ENCODE data around the gene SLAMF9. TPM values are rescaled to one million over a fixed set of nuclear protein-coding genes. Genes with fewer than 3 reads are reported as not detected.

The SLAMF9 gene
- total and polyA plus RNA-seq, 2 donors (not counting 3 experiments of a cell fraction or from before 2014, with no cell fraction given): not detected

DNA sequence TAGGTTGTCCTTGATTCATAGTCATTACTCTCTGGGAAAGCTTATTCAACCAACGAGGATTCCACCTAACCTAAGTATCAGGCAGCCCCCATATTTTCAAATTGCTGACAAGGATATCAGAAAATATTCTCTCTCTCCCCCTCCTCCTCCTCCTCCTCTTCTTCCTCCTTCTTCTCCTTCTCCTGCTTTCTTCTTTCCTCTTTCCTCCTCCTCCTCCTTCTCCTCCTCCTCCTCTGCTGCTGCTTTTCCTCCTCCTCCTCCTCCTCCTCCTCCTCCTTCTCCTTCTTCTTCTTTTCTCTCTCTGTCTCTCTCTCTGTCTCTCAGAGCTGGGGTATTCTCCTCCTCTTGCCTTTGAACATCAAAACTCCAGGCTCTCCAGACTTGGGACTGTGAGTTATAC lies 6.1 kb downstream of the SLAMF9 start:
- ChIA-PET CTCF (interaction anchor here (1.3 kb wide), 1 partner anchor 60 kb away, joined by 5 read pairs; no protein-coding TSS in a partner anchor), POLR2A (no interaction called here)
- no peak overlapping the region for H3K4me3 ChIP-seq (replicated peaks in 1 of 3; ENCODE audit: insufficient read depth in 1 of 3, low read depth in 1 of 3, low read length in 3 of 3)
- no peak overlapping the region for H3K4me2 ChIP-seq (ENCODE audit: insufficient read depth, low read length)
- no peaks in the 10 kb centered on the region for H4K20me1 ChIP-seq (replicated peaks; ENCODE audit: control insufficient read depth, extremely low read depth, insufficient read depth, low read length)
- no peaks in the 10 kb centered on the region for H3K79me2 ChIP-seq (ENCODE audit: control insufficient read depth, insufficient read depth, low read length)
- no peaks in the 10 kb centered on the region for H3K9me3 ChIP-seq (replicated peaks; ENCODE audit: control insufficient read depth, insufficient read depth, low read length)
- TF ChIP-seq POLR2AphosphoS5 (IDR thresholded peaks at IDR 0.05; ENCODE audit: insufficient read depth, low read depth, low read length): no peak
- DNase-seq (ENCODE audit: low read depth, low spot score) (no peak), FAIRE-seq (no peak)
- H3K27ac ChIP-seq (ENCODE audit: insufficient read depth, low read depth, low read length): no peak overlapping the region
- intact Hi-C loops (cut with micrococcal nuclease) (no loop called here), dilution Hi-C loops (cut with MboI; ENCODE audit: extremely low pct_ligation_motif_present, low sequenced_read_pairs) (no loop called here)
- no peak overlapping the region for H2AFZ ChIP-seq (ENCODE audit: low read depth, low read length)
- H3K4me1 ChIP-seq (ENCODE audit: control insufficient read depth, extremely low read depth, insufficient read depth, low read length): peaks cover 5% of the 10 kb centered on the region
- peaks cover 34 to 47% of the 10 kb centered on the region in 2 experiments for H3K27me3 ChIP-seq (ENCODE audit: control insufficient read depth in 2 of 2, insufficient read depth in 2 of 2, low read length in 2 of 2)
- H3K9ac ChIP-seq (replicated peaks; ENCODE audit: extremely low read depth, insufficient read depth, low read length): no peak overlapping the region
- no peaks in the 10 kb centered on the region for H3K9me1 ChIP-seq (replicated peaks; ENCODE audit: control insufficient read depth, extremely low read depth, insufficient read depth, low read length)
- H3K36me3 ChIP-seq (ENCODE audit: control insufficient read depth in 2 of 2, extremely low read depth in 1 of 2, insufficient read depth in 2 of 2, low read length in 2 of 2): no peaks in the 10 kb centered on the region
- no TSS peak for BruUV-seq (replicated peaks)

GRCh38 chr1:159946242-159947187 lies 7.5 kb downstream of the SLAMF9 start:
- no TSS peak for BruUV-seq (replicated peaks)
- Histone ChIP-seq H3K9me3 (replicated peaks; ENCODE audit: control insufficient read depth, insufficient read depth, low read length) (no peaks in the 10 kb centered on the region), H3K27me3 (ENCODE audit: control insufficient read depth in 2 of 2, insufficient read depth in 2 of 2, low read length in 2 of 2) (peaks cover 28 to 38% of the 10 kb centered on the region in 2 experiments), H3K4me1 (ENCODE audit: control insufficient read depth, extremely low read depth, insufficient read depth, low read length) (peaks cover 5% of the 10 kb centered on the region), H3K36me3 (ENCODE audit: control insufficient read depth in 2 of 2, extremely low read depth in 1 of 2, insufficient read depth in 2 of 2, low read length in 2 of 2) (no peaks in the 10 kb centered on the region), H2AFZ (ENCODE audit: low read depth, low read length) (no peak overlapping the region), H3K4me3 (replicated peaks in 1 of 3; ENCODE audit: insufficient read depth in 1 of 3, low read depth in 1 of 3, low read length in 3 of 3) (no peak overlapping the region), H3K79me2 (ENCODE audit: control insufficient read depth, insufficient read depth, low read length) (no peaks in the 10 kb centered on the region), H3K4me2 (ENCODE audit: insufficient read depth, low read length) (no peak overlapping the region), H3K27ac (ENCODE audit: insufficient read depth, low read depth, low read length) (no peak overlapping the region), H4K20me1 (replicated peaks; ENCODE audit: control insufficient read depth, extremely low read depth, insufficient read depth, low read length) (no peaks in the 10 kb centered on the region), H3K9me1 (replicated peaks; ENCODE audit: control insufficient read depth, extremely low read depth, insufficient read depth, low read length) (no peaks in the 10 kb centered on the region), H3K9ac (replicated peaks; ENCODE audit: extremely low read depth, insufficient read depth, low read length) (no peak overlapping the region)
- TF ChIP-seq, protein P1, sequence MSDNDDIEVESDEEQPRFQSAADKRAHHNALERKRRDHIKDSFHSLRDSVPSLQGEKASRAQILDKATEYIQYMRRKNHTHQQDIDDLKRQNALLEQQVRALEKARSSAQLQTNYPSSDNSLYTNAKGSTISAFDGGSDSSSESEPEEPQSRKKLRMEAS (IDR thresholded peaks at IDR 0.05; ENCODE audit: insufficient read depth, insufficient read length): no peak
- no peak for TF ChIP-seq MYC (IDR thresholded peaks at IDR 0.05; ENCODE audit: low read depth, low read length)
- TF ChIP-seq EZH2 (IDR thresholded peaks at IDR 0.05; ENCODE audit: borderline replicate concordance, low read depth, low read length, severe bottlenecking): no peak
- no peak for TF ChIP-seq POLR2AphosphoS5 (IDR thresholded peaks at IDR 0.05; ENCODE audit: insufficient read depth, low read depth, low read length)
- no peak for TF ChIP-seq GATA2 (IDR thresholded peaks at IDR 0.05; ENCODE audit: insufficient read depth, insufficient read length, low read depth, low read length)
- no peak for TF ChIP-seq JUN (IDR thresholded peaks at IDR 0.05; ENCODE audit: borderline replicate concordance, insufficient read depth, insufficient read length, low read depth)
- no peak for TF ChIP-seq POLR2A (IDR thresholded peaks at IDR 0.05; ENCODE audit: low read depth, low read length)
- no peak for TF ChIP-seq CTCF (IDR thresholded peaks at IDR 0.05; ENCODE audit: extremely low read depth in 1 of 2, insufficient read depth in 1 of 2, low read depth in 1 of 2, low read length in 2 of 2)
- TF ChIP-seq FOS (IDR thresholded peaks at IDR 0.05; ENCODE audit: borderline replicate concordance, insufficient read depth, low read length): no peak
- DNase-seq (ENCODE audit: low read depth, low spot score) (no peak), FAIRE-seq (no peak)
- intact Hi-C loops (cut with micrococcal nuclease): no loop called here
- dilution Hi-C loops (cut with MboI; ENCODE audit: extremely low pct_ligation_motif_present, low sequenced_read_pairs): no loop called here
- CTCF ChIA-PET: interaction anchor here (0.7 to 2.2 kb wide), 15 partner anchors 10 to 814 kb away, joined by 3 to 12 read pairs (median 4); partner anchors contain the start of genes CFAP45, DUSP23 and TAGLN2
- POLR2A ChIA-PET: interaction anchor here (0.8 kb wide), 1 partner anchor 23 kb away, joined by 4 read pairs; no protein-coding TSS in a partner anchor

Measured in endothelial cell of umbilical vein (primary cell).